ENCODE measurements around the gene TMEM266. TPM values are rescaled to one million over a fixed set of nuclear protein-coding genes. Genes with fewer than 3 reads are reported as not detected.

TMEM266 gene
- total and polyA plus RNA-seq, 2 of the 4 experiments (the other 2 are of a cell fraction), result not detected

- no peak for TF ChIP-seq MXI1 (IDR thresholded peaks at IDR 0.05; ENCODE audit: borderline replicate concordance, low read depth, low read length)
Measured at GRCh38 chr15:76162784-76163456, 103.1 kb downstream of the TMEM266 start (continued).

GRCh38 chr15:76163457-76164295, 103.9 kb downstream of the TMEM266 start:
- CTCF ChIA-PET, result interaction anchor here (0.6 kb wide), 1 partner anchor 578 kb away, joined by 3 read pairs; no protein-coding TSS in a partner anchor
- BruUV-seq (replicated peaks), result no TSS peak

More at GRCh38 chr15:76163457-76164295, 103.9 kb downstream of the TMEM266 start:
- Histone ChIP-seq H4K91ac (ENCODE audit: insufficient read depth, low read depth, low read length) (peak overlapping the region; percentile 97), H2AK5ac (ENCODE audit: low read depth, low read length) (peak overlapping the region; percentile 88), H3K27me3 (ENCODE audit: control insufficient read depth, insufficient read depth, low read length) (no peaks in the 10 kb centered on the region), H4K5ac (ENCODE audit: low read depth, low read length) (peak overlapping the region; percentile 96), H3K9ac (ENCODE audit: low read depth, low read length) (peak overlapping the region; percentile 73), H2BK120ac (ENCODE audit: low read depth, low read length) (peak overlapping the region; percentile 92), H2AFZ (replicated peaks; ENCODE audit: low read length, poor library complexity) (peak overlapping the region; percentile 93), H4K8ac (ENCODE audit: low read depth in 2 of 2, low read length in 2 of 2) (peak overlapping the region; percentile 97 to 98), H3K4me2 (ENCODE audit: low read depth, low read length) (peak overlapping the region; percentile 26), H3K9me1 (ENCODE audit: insufficient read depth, low read length) (peaks cover 13% of the 10 kb centered on the region), H3K14ac (replicated peaks; ENCODE audit: low read depth, low read length) (peak overlapping the region; percentile 87), H3K4ac (ENCODE audit: low read depth, low read length) (peak overlapping the region; percentile 96), H3K23ac (ENCODE audit: low read depth, low read length) (peak overlapping the region; percentile 73), H3K79me1 (ENCODE audit: low read depth in 1 of 2, low read length in 2 of 2) (no peaks in the 10 kb centered on the region), H3K27ac (ENCODE audit: insufficient read depth, low read length) (peak overlapping the region; percentile 83), H3K4me1 (ENCODE audit: control insufficient read depth, insufficient read depth, low read length) (peaks cover 19% of the 10 kb centered on the region), H3K4me3 (ENCODE audit: insufficient read depth, low read depth, low read length) (no peak overlapping the region), H3K36me3 (ENCODE audit: control insufficient read depth, insufficient read depth, low read length) (no peaks in the 10 kb centered on the region), H2BK20ac (ENCODE audit: low read depth, low read length) (peak overlapping the region; percentile 82), H3K18ac (ENCODE audit: low read depth, low read length) (peak overlapping the region; percentile 90), H3K9me3 (ENCODE audit: control insufficient read depth, insufficient read depth, low read length) (no peaks in the 10 kb centered on the region), H2AK9ac (replicated peaks; ENCODE audit: low read depth, low read length, poor library complexity) (peak overlapping the region; percentile 87), H2BK5ac (ENCODE audit: low read depth, low read length, poor library complexity, severe bottlenecking) (peak overlapping the region; percentile 75), H2BK15ac (ENCODE audit: low read depth, low read length) (peak overlapping the region; percentile 98; the same call in 2 of the 3 replicates), H4K20me1 (ENCODE audit: insufficient read depth, low read length) (no peaks in the 10 kb centered on the region), H3K56ac (ENCODE audit: extremely low read depth, insufficient read depth, low read length) (peak overlapping the region; percentile 9; the same call in 1 of the 2 replicates)
- in situ Hi-C loops (cut with MboI; ENCODE audit: low sequenced_read_pairs) (no loop called here), intact Hi-C loops (cut with micrococcal nuclease) (no loop called here), dilution Hi-C loops (cut with HindIII; ENCODE audit: low sequenced_read_pairs, unreplicated experiment) (no loop called here)
- ATAC-seq (ENCODE audit: low read depth), result peak; percentile 96
- POLR2A ChIA-PET (ENCODE audit: unreplicated experiment), result no interaction called here
- DNase-seq, result peak; percentile 79
- WGBS, 2 experiments (ENCODE audit: extremely low coverage in 2 of 2, insufficient read length in 1 of 2), result 29% methylated on average over 10 of the region's 21 CpGs; no CpG with 5 or more reads in 1 of the 2 experiments
- TF ChIP-seq CEBPB (IDR thresholded peaks at IDR 0.05; ENCODE audit: low read depth, low read length), result peak; percentile 96
- peak; percentile 10; the same call in 1 of the 2 replicates for TF ChIP-seq BHLHE40 (IDR thresholded peaks at IDR 0.05; ENCODE audit: low read depth, low read length)
- TF ChIP-seq MAZ (IDR thresholded peaks at IDR 0.05; ENCODE audit: borderline replicate concordance, low read depth, low read length), result peak; percentile 87; the same call in 1 of the 2 replicates
- TF ChIP-seq RFX5 (IDR thresholded peaks at IDR 0.05; ENCODE audit: low read depth, low read length), result no peak
- TF ChIP-seq FOS (IDR thresholded peaks at IDR 0.05; ENCODE audit: low read depth, low read length), result no peak
- no peak for TF ChIP-seq ELK1 (IDR thresholded peaks at IDR 0.05; ENCODE audit: borderline replicate concordance, low read depth, low read length)
- TF ChIP-seq MXI1 (IDR thresholded peaks at IDR 0.05; ENCODE audit: borderline replicate concordance, low read depth, low read length), result no peak
- TF ChIP-seq USF2 (IDR thresholded peaks at IDR 0.05; ENCODE audit: low read depth, low read length), result peak; percentile 49
